Measurements from ENCODE around the gene ANAPC2. TPM values are rescaled to one million over a fixed set of nuclear protein-coding genes. Genes with fewer than 3 reads are reported as not detected.

Gene ANAPC2
- total RNA-seq, 1 experiment from 2014 or later: 80.9 TPM

- Mint-ChIP-seq H3K9me3 (no peaks in the 10 kb centered on the region), H3K4me1 (peaks cover 4% of the 10 kb centered on the region; the same call in 1 of the 2 replicates), H3K4me3 (no peak overlapping the region), H3K27me3 (ENCODE audit: low read depth) (no peaks in the 10 kb centered on the region), H3K27ac (no peak overlapping the region), H3K36me3 (0 out of 2 replicates have a peak, but pooled peaks cover 3% of the 10 kb centered on the region)
- ATAC-seq (no peak), DNase-seq (ENCODE audit: low spot score) (no peak)
- ChIA-PET CTCF (interaction anchor here (1.0 to 2.8 kb wide), 6 partner anchors 13 to 39 kb away, joined by 3 to 10 read pairs (median 4); partner anchors contain the start of genes RNF224 and TPRN), POLR2A (no interaction called here)
- TF ChIP-seq FOXJ3 (CRISPR knock-in tag; IDR thresholded peaks at IDR 0.05; ENCODE audit: borderline replicate concordance): no peak
- TF ChIP-seq GTF2I (CRISPR knock-in tag; conservative IDR thresholded peaks at IDR 0.05): no peak
- no peak for TF ChIP-seq TCF7 (CRISPR knock-in tag; IDR thresholded peaks at IDR 0.05; ENCODE audit: low read depth)
- no peak for TF ChIP-seq E2F5 (CRISPR knock-in tag; IDR thresholded peaks at IDR 0.05)
- TF ChIP-seq NR1H2 (CRISPR knock-in tag; IDR thresholded peaks at IDR 0.05): no peak
- TF ChIP-seq MXD4 (CRISPR knock-in tag; IDR thresholded peaks at IDR 0.05; ENCODE audit: borderline replicate concordance): no peak
- TF ChIP-seq ARID4B (CRISPR knock-in tag; IDR thresholded peaks at IDR 0.05; ENCODE audit: borderline replicate concordance): no peak
- TF ChIP-seq ZNF121 (CRISPR knock-in tag; IDR thresholded peaks at IDR 0.05): no peak
- no peak for TF ChIP-seq ELF4 (CRISPR knock-in tag; IDR thresholded peaks at IDR 0.05; ENCODE audit: low read depth)
- no peak for TF ChIP-seq AFF4 (CRISPR knock-in tag; IDR thresholded peaks at IDR 0.05; ENCODE audit: borderline replicate concordance)
- no peak for TF ChIP-seq CBFB (CRISPR knock-in tag; IDR thresholded peaks at IDR 0.05; ENCODE audit: low read depth)
- no peak for TF ChIP-seq CREB1 (CRISPR knock-in tag; IDR thresholded peaks at IDR 0.05)
- TF ChIP-seq SP1 (CRISPR knock-in tag; conservative IDR thresholded peaks at IDR 0.05): no peak
- TF ChIP-seq ZMAT4 (CRISPR knock-in tag; IDR thresholded peaks at IDR 0.05): no peak
- TF ChIP-seq MLX (CRISPR knock-in tag; IDR thresholded peaks at IDR 0.05): no peak
- TF ChIP-seq AR (CRISPR knock-in tag; IDR thresholded peaks at IDR 0.05): no peak
- no peak for TF ChIP-seq RELA (CRISPR knock-in tag; IDR thresholded peaks at IDR 0.05; ENCODE audit: borderline replicate concordance)
- no peak for TF ChIP-seq ZBTB21 (CRISPR knock-in tag; IDR thresholded peaks at IDR 0.05; ENCODE audit: borderline replicate concordance)
- no peak for TF ChIP-seq GABPB1 (CRISPR knock-in tag; IDR thresholded peaks at IDR 0.05)
These were observed 26.3 kb upstream of the ANAPC2 start for GRCh38 chr9:137214620-137215019.

All from WTC11 (cell line).